PFSK-1 (cell line): ENCODE results near the gene EXOSC2.

Source experiments
- POLR2AphosphoS5 ChIP-seq: IDR thresholded peaks from 2 replicates; pipeline ENCODE4 v1.6.1; 2012; ENCODE audit warnings: low read depth, mild to moderate bottlenecking, control low read depth, low read length, moderate library complexity
- TAF1 ChIP-seq: IDR thresholded peaks from 2 replicates; pipeline ENCODE4 v1.6.1; 2012; ENCODE audit warnings: low read length, control low read depth, borderline replicate concordance; ENCODE audit not compliant: insufficient read depth

- TF ChIP-seq TAF1 = no peak
- TF ChIP-seq POLR2AphosphoS5 = no peak
Observed at GRCh38 chr9:130670644-130671043, 22.9 kb upstream of the EXOSC2 start.
